ENCODE measurements around the gene GPN2.

Gene GPN2

DNA sequence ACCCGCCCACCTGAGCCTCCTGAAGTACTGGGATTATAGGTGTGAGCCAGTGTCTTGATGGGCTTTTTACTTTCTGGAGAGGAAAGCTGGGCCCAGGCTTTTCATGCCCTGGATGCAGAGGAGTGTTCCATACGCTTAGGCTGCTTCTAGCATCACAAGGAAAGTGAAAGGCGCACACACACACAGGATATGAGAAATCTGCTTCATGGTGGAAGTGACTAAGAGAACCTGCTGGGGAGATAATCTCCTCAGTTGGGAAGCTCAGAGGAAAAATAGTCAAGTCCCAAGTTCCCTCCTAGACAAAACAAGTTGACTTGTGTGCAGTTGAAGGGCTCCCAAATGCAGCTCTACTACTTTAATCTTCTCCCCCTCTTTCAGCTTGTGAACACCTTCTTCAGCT is 33.6 kb upstream of the GPN2 start:
- TF ChIP-seq, protein P1, sequence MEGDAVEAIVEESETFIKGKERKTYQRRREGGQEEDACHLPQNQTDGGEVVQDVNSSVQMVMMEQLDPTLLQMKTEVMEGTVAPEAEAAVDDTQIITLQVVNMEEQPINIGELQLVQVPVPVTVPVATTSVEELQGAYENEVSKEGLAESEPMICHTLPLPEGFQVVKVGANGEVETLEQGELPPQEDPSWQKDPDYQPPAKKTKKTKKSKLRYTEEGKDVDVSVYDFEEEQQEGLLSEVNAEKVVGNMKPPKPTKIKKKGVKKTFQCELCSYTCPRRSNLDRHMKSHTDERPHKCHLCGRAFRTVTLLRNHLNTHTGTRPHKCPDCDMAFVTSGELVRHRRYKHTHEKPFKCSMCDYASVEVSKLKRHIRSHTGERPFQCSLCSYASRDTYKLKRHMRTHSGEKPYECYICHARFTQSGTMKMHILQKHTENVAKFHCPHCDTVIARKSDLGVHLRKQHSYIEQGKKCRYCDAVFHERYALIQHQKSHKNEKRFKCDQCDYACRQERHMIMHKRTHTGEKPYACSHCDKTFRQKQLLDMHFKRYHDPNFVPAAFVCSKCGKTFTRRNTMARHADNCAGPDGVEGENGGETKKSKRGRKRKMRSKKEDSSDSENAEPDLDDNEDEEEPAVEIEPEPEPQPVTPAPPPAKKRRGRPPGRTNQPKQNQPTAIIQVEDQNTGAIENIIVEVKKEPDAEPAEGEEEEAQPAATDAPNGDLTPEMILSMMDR (IDR thresholded peaks at IDR 0.05; ENCODE audit: unreplicated experiment in 3 of 3), result no peak
- no peak overlapping the region for H3K27ac Mint-ChIP-seq

DNA sequence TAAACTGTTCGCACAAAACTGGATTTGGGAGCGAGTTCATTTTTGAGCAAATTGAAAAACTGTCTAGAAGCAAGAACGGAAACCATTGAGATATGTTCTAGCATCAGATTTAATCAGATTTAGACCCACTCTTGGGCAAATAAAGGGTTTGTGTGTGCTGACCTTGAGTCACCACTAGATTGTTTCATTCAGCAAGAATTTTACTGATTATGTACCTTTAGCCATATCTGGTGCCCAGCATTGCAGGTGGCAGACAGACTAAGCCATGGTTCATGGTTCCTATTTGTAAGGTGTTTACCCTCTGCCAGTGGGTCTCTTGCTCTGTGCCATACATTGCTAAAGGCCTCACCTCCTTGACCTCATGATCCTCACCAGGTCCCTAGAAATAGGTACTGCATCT is 32.8 kb upstream of the GPN2 start:
- Mint-ChIP-seq H3K36me3 (ENCODE audit: low read depth) (peaks cover 26% of the 10 kb centered on the region), H3K4me3 (peak overlapping the region; percentile 86 to 92 (median 91)), H3K27ac (peak overlapping the region in 1 of 3 experiments; percentile 34), H3K27me3 (ENCODE audit: low read depth) (peaks cover 8% of the 10 kb centered on the region), H3K4me1 (peaks cover 35% of the 10 kb centered on the region), H3K9me3 (no peaks in the 10 kb centered on the region)
- TF ChIP-seq, protein P1 (IDR thresholded peaks at IDR 0.05; ENCODE audit: unreplicated experiment in 3 of 3), result no peak

More for the DNA sequence above, 33.6 kb upstream of the GPN2 start:
- H3K9me3 Mint-ChIP-seq, result no peaks in the 10 kb centered on the region
- H3K36me3 Mint-ChIP-seq (ENCODE audit: low read depth), result peaks cover 34% of the 10 kb centered on the region
- H3K4me1 Mint-ChIP-seq, result peaks cover 35% of the 10 kb centered on the region
- peak overlapping the region; percentile 86 to 92 (median 91) for H3K4me3 Mint-ChIP-seq
- H3K27me3 Mint-ChIP-seq (ENCODE audit: low read depth), result peaks cover 5% of the 10 kb centered on the region

DNA sequence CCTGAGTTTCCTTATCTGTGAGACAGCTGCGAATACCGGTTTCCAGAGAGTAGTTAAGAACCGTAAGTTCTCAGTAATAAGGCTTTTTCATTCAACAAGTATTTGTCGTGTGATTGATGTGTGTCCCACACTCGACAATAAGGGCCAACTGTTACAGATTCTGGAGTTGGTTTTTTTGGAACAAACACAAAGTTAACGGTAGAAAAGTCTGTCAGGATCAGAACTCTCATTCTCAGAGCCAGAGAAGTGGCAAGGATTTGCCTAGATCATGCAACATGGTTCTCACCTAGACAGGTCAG is 32.3 kb upstream of the GPN2 start:
- Mint-ChIP-seq H3K4me1 (peaks cover 35% of the 10 kb centered on the region), H3K27ac (no peak overlapping the region), H3K4me3 (peak overlapping the region; percentile 86 to 92 (median 91)), H3K27me3 (ENCODE audit: low read depth) (peaks cover 8% of the 10 kb centered on the region), H3K36me3 (ENCODE audit: low read depth) (peaks cover 21% of the 10 kb centered on the region), H3K9me3 (no peaks in the 10 kb centered on the region)
- TF ChIP-seq, protein P1 (IDR thresholded peaks at IDR 0.05; ENCODE audit: unreplicated experiment in 3 of 3), result no peak

DNA sequence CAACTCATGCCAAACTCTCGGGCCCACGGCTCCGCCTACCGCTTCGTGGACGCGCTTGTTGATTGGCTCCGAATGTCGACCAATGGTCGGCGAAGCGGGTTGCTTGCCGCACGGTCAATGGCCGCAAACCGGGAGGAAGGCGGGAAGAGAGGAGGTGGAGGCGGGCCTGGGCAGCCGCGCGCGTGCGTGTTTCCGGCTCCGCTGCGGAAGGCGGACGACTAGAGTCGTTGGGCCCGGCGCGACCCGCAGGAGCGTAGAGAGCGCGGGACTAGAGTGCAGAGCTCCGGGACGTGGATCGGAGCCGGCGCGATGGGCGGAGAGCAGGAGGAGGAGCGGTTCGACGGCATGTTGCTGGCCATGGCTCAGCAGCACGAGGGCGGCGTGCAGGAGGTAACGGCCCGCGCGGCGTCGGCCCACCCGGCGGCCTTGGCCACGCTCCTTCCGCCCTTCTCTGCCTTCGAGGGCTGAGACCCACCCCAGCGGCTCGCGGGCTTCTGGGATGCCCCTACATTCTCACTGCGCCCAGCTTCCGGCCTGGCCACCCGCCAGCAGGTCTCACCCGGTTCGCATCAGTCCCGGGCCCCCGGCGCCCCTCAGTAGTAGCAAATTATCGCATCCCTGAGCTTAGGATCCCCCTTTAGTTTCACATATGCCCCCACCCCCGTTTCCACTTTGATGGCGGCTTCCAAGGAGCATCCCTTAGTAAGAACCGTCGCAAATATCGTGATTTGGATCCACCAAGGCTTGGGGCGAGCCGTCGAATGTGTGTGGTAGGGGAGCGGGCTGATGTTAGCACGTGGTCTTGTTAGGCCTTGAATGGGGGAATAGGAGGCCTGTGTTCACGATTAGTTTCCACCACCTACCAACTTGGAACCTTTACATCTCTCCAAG is 31.7 kb upstream of the GPN2 start, which contains the start of gene NUDC:
Gene NUDC (plus strand): TSS at position 204 of the 891 bp plus-strand sequence. CDS start 106 bp downstream, at position 310.
- Mint-ChIP-seq H3K9me3 (no peaks in the 10 kb centered on the region), H3K36me3 (ENCODE audit: low read depth) (peaks cover 17% of the 10 kb centered on the region)

DNA sequence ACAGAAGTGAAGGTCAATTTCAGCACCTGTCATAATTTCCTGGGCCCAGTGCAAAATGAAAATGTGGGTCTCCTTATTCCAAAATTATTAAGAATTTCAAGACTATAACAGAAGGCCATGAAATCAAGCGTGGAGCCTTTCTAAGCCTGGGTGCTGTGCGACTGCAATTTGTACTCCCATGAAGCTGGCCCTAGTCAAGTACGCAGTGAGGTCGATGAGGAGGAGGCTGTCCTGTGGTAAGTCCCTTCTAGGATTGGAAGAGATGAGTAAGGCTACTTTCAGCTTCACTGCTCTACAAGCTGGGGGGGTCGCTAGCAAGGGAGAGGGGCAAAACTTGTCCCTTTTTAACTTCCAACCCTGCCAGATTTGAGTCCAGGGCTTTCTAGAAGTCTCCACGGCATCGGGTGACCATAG is 31.1 kb upstream of the GPN2 start:
- Mint-ChIP-seq H3K36me3 (ENCODE audit: low read depth) (peaks cover 10% of the 10 kb centered on the region), H3K27me3 (ENCODE audit: low read depth) (peaks cover 4% of the 10 kb centered on the region), H3K27ac (peak overlapping the region; percentile 74 to 91 (median 85)), H3K9me3 (no peaks in the 10 kb centered on the region), H3K4me1 (peaks cover 35% of the 10 kb centered on the region), H3K4me3 (peak overlapping the region; percentile 86 to 92 (median 91))
- TF ChIP-seq, protein P1 (IDR thresholded peaks at IDR 0.05; ENCODE audit: unreplicated experiment in 3 of 3), result no peak

More for the DNA sequence above, 31.7 kb upstream of the GPN2 start, which contains the start of gene NUDC:
- TF ChIP-seq, protein P1 (IDR thresholded peaks at IDR 0.05; ENCODE audit: unreplicated experiment in 3 of 3), result no peak
- H3K27me3 Mint-ChIP-seq (ENCODE audit: low read depth), result peaks cover 4% of the 10 kb centered on the region
- peaks cover 35% of the 10 kb centered on the region for H3K4me1 Mint-ChIP-seq
- H3K27ac Mint-ChIP-seq, result peak within 1 kb of the TSS; percentile 74 to 91 (median 85)
- H3K4me3 Mint-ChIP-seq, result peak within 1 kb of the TSS; percentile 86 to 92 (median 91)
